HG03469 (cell line): Measurements from ENCODE around the gene ZNF439.
"Not testable (repeated sequence)": the region's sequence is repeated elsewhere in the genome, so short reads cannot be mapped to it uniquely, and the experiment has no call there.

ENCODE experiments used
- ATAC-seq: cut with Tn5 transposase; IDR thresholded peaks from one replicate; pipeline ENCODE4 v1.9.1; 2021; ENCODE audit warnings: mild to moderate bottlenecking, moderate library complexity, moderate number of reproducible peaks; ENCODE audit not compliant: unreplicated experiment

Gene ZNF439

DNA sequence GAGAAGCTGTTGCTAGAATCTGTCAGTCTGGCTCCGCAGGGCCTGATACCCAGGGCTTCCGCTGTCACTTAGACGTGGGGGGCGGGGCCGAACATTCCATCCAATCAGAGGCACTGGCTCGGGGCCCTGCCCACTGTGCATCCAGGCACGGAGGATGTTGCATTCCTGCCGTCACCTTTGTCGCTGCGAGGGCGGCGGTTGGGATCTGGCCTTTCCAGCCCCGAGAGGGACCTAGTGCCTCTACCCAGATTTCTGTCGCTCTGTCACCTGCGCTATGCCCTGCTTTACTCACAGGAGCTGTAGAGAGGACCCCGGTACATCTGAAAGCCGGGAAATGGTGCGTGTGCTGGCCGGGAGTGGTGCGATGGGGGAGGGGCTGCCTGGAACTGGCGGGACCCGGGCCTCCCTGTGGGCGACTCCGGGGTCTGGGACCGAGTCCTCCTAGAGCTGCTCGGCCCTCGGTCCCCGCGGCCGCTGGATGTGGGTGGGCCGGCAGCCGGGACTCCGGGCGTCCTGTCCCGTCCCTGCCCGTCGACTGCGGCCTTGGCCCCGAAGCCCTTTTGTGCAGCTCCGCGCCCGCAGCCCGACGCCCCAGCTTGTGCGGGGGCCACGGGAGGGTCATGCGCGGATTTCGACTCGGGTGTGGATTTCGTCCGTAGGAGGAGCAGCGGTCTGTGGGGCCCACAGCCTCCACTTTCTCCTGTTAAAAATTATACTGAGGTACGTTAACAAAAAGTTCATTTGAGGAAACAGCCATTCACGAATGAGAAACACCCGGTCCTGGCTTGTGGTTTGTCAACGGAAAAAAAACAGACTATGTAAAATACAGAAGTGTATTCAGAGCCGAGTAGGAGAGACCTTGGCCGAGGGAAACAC lies at the start of gene ZNF439:
TSS of gene ZNF439 (plus strand) at position 133 of the 876 bp plus-strand sequence. CDS start at position 275, 142 bp downstream.
- ATAC-seq = no peak

DNA sequence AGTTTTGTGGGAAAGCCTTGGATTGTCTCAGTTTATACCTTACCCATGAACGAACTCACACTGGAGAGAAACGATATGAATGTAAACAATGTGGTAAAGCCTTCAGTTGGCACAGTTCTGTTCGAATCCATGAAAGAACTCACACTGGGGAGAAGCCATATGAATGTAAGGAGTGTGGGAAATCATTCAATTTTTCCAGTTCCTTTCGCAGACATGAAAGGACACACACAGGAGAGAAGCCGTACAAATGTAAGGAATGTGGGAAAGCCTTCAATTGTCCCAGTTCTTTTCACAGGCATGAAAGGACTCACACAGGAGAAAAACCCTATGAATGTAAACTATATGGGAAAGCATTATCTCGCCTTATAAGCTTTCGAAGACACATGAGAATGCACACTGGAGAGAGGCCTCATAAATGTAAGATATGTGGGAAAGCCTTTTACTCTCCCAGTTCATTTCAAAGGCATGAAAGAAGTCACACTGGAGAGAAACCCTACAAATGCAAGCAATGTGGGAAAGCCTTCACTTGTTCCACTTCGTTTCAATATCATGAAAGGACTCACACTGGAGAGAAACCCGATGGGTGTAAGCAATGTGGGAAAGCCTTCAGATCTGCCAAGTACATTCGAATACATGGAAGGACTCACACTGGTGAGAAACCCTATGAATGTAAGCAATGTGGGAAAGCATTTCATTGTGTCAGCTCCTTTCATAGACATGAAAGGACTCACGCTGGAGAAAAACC lies 42.0 kb upstream of the ZNF439 start:
- ATAC-seq = no peak

DNA sequence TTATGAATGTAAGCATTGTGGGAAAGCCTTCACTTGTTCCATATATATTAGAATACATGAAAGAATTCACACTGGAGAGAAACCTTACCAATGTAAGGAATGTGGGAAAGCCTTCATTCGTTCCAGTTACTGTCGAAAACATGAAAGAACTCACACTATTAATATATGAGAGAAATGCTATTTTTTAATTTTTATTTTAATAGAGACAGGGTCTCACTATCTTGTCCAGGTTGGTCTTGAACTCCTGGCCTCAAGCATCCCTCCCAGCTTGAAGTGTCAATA lies 41.5 kb upstream of the ZNF439 start:
- no peak for ATAC-seq

DNA sequence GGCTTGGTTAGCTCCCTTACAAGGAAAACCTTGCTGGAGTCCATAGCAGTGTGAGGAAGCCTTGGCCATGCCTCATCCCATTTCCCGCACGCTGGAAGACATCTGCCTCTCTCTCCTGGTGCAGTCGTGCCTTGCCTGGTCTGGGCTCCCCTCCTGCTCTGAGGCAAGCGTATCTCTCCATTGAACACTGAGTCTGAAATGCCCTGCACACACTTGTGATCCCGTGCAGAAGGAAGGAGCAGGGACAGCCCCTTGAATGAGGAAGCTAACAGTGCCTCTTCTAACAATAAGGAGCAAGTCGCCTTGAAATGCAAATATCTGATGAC lies 34.9 kb upstream of the ZNF439 start:
- no peak for ATAC-seq

DNA sequence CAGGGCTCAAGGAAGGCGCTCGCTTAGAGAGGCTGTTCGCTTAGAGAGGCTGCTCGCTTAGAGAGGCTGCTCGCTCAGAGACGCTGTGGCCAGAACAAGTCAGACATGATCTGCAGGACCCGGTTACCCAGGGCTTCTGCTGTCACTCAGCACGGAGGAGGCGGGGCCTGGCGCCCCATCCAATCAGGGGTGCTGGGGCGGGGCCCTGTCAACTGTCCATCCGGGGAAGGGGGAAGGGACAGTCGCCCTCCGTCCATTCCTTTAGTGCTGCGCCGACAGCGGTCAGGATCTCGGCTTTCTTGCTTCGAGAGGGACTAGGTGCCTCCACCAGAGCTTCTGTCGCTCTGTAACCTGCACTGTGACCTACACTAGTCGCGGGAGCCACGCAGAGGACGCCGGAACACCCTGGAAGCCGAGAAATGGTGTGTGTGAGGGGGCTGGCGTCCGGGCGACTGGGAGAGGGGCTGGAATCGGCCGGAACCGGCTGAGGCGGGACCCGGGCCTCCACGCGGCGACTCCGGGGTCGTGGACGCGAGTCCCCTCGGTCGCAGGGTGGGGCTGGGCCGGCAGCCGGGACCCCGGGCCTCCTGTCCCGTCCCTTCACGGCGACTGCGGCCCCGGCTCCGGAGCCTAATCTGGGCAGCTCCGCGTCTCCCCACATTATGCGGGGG lies 34.4 kb upstream of the ZNF439 start, which contains the start of gene ZNF440:
TSS of gene ZNF440 (plus strand) at position 245 of the 671 bp plus-strand sequence. CDS start at position 420, 175 bp downstream.
- peak; percentile 84 for ATAC-seq

DNA sequence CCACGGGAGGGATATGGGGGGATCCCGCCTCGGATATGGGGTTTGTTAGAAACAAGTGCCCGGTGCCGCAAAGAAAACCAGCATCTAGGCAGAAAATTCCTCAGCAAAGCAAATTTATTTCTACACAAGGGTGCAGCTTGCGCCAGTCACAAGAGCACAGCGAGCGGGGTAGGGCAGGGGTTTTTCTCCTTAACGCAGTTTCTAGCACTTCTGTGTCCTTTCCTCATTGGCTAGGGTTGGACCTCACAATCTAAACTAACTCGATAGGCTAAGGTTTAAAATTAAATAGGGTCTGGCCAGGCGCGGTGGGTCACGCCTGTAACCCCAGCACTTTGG lies 33.9 kb upstream of the ZNF439 start:
- no peak for ATAC-seq

DNA sequence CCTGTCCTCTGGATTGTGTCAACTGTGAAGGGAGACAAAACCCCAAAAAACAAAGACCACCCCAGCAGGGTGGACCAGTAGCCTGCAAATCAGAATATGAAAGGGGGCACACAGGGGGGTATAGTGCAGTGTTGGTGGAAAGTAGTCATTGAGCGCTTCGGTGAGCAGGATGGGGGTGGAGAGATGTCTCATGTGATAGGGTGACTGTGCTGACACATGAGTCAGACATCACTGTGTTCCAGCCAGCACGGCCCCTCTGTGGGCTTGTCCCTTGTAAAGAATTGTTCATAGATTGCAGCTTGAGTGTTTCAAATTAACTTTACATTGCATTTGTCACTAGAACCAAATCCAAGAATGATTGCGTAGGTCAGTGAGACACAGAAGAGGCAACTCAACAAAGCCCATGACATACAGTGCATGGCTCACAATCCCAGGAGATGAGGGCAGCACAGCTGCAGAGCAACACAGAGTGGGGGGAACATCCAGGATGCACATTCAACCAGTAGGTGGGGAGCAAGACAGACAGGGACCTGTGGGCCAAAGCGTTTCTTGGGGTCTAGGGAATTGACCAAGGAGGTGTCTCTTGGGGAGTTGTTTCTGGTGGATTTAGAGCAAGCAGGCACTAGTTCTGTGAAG lies 26.9 kb upstream of the ZNF439 start:
- ATAC-seq = no peak

DNA sequence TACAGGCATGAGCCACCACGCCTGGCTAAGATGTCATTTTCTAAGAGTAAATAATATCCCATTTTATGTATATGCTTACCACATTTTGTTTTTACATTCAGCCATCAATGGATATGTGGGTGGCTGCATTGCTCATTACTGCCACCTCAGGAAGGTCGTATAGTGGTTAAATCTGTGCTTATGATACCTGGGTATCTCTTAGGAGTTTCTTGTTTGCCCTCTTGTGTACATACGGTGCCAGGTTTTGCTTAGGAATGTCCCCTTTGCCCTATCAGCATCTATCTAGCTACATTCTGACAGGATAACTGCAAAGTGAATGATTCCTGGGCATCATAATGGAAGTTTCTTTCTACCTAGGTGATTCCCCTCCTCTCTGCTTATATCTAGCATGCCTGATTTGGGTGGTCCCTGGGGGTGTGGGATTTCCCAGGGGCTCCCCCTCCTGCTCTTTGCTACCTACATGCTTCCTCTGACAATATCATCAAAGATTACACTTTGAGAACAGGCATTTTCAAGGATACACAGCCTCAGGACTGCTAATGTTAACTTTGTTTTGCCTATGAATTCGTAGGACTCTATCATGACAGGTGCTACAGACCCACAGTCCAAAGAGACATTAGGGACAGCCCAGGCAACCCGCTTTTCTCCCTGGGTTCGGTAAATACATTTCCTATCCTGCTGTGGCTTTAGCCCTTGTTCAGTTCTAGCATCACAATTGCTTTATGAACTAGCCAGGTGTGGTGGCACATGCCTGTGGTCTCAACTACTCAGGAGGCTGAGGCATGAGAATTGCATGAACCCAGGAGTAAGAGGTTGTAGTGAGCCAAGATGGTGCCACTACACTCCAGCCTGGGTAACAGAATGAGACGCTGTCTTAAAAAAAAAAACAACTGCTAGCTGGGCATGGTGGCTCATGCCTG lies 19.3 kb upstream of the ZNF439 start:
- not testable (repeated sequence) for ATAC-seq

DNA sequence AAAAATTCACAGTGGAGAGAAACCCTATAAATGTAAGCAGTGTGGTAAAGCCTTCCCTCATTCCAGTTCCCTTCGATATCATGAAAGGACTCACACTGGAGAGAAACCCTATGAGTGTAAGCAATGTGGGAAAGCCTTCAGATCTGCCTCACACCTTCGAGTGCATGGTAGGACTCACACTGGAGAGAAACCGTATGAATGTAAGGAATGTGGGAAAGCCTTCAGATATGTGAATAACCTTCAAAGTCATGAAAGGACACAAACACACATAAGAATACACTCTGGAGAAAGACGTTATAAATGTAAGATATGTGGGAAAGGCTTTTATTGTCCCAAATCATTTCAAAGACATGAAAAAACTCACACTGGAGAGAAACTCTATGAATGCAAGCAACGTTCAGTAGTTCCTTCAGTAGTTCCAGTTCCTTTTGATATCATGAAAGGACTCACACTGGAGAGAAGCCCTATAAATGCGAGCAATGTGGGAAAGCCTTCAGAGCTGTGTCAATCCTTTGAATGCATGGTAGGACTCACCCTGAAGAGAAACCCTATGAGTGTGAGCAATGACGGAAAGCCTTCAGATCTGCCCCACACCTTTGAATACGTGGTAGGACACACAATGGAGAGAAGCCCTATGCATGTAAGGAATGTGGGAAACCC lies 16.1 kb upstream of the ZNF439 start:
- ATAC-seq = no peak

DNA sequence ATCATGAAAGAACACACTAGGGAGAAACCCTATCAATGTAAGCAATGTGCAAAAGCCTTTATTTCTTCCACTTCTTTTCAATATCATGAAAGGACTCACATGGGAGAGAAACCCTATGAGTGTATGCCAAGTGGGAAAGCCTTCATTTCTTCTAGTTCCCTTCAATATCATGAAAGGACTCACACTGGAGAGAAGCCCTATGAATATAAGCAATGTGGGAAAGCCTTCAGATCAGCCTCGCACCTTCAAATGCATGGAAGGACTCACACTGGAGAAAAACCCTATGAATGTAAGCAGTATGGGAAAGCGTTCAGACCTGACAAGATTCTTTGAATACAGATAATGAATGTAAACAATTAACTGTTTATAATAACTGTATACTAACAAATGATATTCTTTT lies 15.0 kb upstream of the ZNF439 start:
- no peak for ATAC-seq

DNA sequence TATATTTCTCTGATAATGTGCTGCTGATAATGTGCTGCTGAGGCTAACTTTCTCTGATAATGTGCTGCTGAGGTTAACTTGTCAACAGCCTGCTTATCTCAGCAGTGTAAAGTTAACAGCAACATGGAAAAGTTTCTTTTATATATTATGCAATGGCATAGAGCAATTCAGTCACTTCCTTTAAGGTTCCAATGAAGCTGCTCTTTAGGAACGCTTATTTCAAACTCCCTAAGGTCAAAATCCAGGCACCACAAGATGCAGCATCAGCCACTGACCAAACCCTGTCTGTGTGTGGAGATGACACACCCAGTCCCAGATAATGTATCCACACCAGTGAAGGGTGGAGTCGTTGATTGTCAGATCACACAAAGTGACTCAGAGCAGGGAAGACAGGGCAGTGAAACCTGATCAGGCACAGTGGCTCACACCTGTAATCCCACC lies 12.9 kb upstream of the ZNF439 start:
- not testable (repeated sequence) for ATAC-seq

DNA sequence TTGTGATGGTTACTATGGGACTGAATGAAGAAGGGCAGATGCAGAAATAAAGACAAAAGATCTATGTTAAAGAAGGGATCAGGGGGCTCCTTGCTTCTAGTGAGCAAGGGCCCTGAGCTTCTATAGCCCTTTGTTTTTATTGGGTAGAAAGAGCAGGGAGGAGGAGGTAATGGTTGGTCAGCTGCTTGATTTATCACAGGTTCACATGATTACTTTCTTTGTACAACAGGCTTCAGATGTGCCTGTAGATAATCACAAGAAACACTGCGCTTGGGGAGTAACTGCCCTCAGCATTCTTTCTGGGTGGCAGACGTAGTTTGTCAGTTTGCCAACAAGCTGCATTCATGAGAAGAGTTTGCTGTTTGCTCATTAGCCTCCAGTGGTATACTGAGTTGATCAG lies 4.8 kb upstream of the ZNF439 start:
- ATAC-seq = no peak

DNA sequence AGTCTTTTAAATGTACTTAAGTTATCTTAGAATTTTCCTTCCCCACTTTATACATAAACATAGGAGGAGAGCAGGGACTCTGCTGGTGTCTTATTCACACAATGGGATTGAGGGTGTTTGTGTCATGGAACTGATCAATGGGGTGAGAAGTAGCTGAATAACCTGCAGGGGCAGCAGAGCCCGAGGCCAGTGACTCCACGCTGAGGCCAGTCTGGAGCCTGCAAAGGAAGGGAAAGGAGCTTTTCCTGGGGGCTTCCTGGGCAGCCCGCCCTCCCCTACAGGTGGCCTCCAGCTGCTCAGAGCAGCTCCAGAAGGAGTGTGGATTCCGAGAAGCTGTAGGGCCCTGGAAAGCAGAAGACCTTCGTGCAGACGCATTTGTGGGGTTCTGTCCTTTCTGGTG lies 911 bp upstream of the ZNF439 start:
- not testable (repeated sequence) for ATAC-seq

DNA sequence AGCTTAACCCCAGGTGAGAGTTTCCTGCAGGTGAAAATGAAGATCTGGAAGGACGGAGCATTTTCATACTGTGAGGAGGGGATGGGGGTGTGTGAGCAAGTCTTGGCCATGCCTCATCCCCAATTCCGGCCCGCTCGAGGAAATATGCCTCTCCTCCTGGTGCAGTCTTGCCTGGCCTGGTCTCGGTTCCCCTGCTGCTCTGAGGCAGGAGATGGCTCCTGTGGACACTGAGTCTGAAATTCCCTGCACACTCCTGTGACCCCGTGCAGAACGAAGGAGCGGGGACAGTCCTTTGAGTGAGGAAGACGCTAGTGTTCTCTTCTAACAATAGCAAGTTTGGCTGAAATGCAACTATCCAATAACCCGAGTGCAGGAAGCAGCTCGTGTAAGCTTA lies 329 bp upstream of the ZNF439 start:
- no peak for ATAC-seq

DNA sequence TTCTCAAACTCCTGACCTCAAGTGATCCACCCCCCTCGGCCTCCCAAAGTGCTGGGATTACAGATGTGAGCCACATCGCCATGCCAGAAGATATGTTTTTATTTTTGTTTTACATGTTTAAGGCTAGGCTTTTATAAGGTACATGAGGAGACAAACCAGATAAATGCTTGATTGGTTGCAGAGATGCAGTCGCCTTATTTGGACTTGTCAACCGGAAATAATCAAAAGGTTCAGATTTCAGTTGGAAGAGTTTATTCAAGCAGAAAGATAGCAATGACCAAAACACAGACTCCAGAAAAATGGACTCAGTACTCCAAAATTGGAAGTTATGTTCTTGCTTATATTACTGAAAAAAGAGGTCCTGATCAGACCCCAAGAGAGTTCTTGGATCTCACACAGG lies 1.8 kb downstream of the ZNF439 start:
- not testable (repeated sequence) for ATAC-seq

DNA sequence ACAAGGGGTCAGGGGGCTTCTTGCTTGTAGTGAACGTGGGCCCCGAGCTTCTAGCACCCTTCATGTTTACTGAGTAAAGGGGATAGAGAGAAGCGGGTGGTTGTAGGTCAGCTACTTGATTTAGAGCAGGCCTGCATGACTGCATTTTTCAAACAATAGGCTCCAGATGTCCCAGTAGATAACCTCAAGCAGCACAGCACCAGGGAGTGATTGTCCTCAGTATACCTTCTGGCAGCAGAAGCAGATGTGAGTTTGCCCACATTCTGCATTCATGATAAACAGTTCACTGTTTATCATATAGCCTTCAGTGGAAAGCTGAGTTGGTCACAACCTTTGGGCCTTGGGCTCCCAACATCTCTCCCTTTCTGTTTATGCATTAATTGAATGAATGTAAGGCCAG lies 4.8 kb downstream of the ZNF439 start:
- ATAC-seq = no peak

DNA sequence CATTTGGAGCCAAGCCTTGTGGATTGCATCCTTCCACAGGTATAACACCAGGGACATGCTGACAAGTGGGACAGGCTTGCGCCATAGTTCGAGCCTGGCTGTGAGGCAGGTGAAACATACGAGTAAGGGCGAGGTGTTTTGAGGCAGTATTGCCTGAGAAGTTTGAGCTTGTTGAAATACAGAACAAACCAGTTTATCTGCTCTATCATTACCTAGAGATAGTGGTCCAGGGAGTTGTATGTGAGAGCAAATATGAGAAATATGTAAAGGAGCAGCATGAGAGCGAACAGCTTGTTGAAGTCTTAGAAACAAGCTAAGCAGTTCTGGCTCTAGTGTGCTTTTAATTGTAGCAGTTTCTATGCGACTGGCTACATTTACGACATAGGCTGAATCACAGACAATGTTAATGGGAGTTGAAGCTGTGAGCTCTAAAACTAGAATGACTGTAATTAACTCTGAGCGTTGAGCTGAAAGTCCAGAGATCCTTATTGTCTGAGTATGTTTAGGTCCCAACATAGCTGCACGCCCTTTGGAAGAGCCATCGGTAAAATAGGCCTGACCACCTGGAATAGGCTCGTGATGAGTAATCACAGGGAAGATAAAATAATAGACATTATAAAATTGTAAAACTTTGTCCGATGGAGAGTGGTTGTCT lies 8.2 kb downstream of the ZNF439 start:
- ATAC-seq = no peak

DNA sequence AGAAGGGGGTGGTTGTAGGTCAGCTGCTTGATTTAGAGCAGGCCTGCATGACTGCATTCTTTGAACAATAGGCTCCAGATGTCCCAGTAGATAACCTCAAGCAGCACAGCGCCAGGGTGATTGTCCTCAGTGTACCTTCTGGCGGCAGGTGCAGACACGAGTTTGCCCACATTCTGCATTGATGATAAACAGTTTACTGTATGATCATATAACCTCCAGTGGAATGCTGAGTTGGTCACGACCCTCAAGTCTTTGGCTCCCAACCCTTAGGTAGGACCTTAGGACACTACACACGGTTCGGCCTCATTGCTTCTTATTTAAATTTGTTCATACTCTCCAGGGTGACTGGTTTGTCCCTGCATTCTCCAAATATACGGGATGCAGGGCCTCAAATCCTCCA lies 12.2 kb downstream of the ZNF439 start:
- no peak for ATAC-seq

DNA sequence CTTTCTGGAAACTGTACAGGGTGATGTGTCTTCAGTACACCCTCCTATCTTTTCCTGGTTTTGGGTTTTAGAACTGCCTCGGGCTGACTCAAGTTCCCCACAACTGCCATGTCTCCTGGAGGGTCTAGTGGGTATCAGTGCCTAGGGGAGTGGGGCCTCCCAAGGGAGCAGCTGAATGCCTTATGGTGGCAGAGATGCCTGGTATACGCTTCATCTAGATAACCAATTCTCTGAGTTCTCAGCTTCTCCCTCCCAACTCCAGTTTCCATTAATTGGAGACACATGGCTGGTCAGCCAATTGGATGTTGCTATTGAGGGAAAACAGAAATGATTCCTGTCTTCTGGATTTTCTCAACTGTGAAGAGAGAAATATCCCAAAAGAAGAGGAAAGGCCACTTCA lies 12.8 kb downstream of the ZNF439 start:
- no peak for ATAC-seq
